GM19324 (cell line): Measurements from ENCODE around the gene VTI1A.

Experiments used
- ATAC-seq: cut with Tn5 transposase; IDR thresholded peaks from one replicate; pipeline ENCODE4 v1.9.1; 2021; ENCODE audit warnings: mild to moderate bottlenecking, moderate library complexity; ENCODE audit not compliant: unreplicated experiment, low FRiP score

Gene VTI1A

GRCh38 chr10:112768121-112768520 is 321.1 kb downstream of the VTI1A start:
- ATAC-seq: no peak

GRCh38 chr10:112769081-112769480 is 322.1 kb downstream of the VTI1A start:
- no peak for ATAC-seq

- no peak for ATAC-seq
Measured at GRCh38 chr10:112769611-112770370, 322.8 kb downstream of the VTI1A start.

GRCh38 chr10:112771733-112772132 is 324.7 kb downstream of the VTI1A start:
- ATAC-seq: no peak

- ATAC-seq: no peak
Measured at GRCh38 chr10:112773783-112774182, 326.8 kb downstream of the VTI1A start.

- no peak for ATAC-seq
Measured at GRCh38 chr10:112774210-112774609, 327.2 kb downstream of the VTI1A start.

- ATAC-seq: no peak
Measured at GRCh38 chr10:112774798-112775197, 327.8 kb downstream of the VTI1A start.

GRCh38 chr10:112775381-112775780 is 328.4 kb downstream of the VTI1A start:
- no peak for ATAC-seq

- no peak for ATAC-seq
Measured at GRCh38 chr10:112775892-112776674, 329.1 kb downstream of the VTI1A start.

- ATAC-seq: no peak
Measured at GRCh38 chr10:112778579-112778978, 331.6 kb downstream of the VTI1A start.

- ATAC-seq: no peak
Measured at GRCh38 chr10:112779025-112779770, 332.2 kb downstream of the VTI1A start.

- no peak for ATAC-seq
Measured at GRCh38 chr10:112782200-112782907, 335.3 kb downstream of the VTI1A start.

GRCh38 chr10:112783351-112784021 is 336.5 kb downstream of the VTI1A start:
- ATAC-seq: no peak

- no peak for ATAC-seq
Measured at GRCh38 chr10:112784022-112784461, 337.0 kb downstream of the VTI1A start.

- ATAC-seq: no peak
Measured at GRCh38 chr10:112785089-112785488, 338.1 kb downstream of the VTI1A start.

- no peak for ATAC-seq
Measured at GRCh38 chr10:112789248-112789647, 342.2 kb downstream of the VTI1A start.

- ATAC-seq: no peak
Measured at GRCh38 chr10:112790030-112790429, 343.0 kb downstream of the VTI1A start.

GRCh38 chr10:112790921-112791320 is 343.9 kb downstream of the VTI1A start:
- ATAC-seq: no peak

- ATAC-seq: no peak
Measured at GRCh38 chr10:112791447-112791846, 344.4 kb downstream of the VTI1A start.
